Activated CD4-positive, alpha-beta T cell treated with anti-CD3 and anti-CD28 coated beads for 36 hours (primary cell): ENCODE results near the gene FCHSD2. TPM values are rescaled to one million over a fixed set of nuclear protein-coding genes. Genes with fewer than 3 reads are reported as not detected.
"Not testable (repeated sequence)": the region's sequence is repeated elsewhere in the genome, so short reads cannot be mapped to it uniquely, and the experiment has no call there.

Source experiments
- ATAC-seq: fragments of 200-7000 bp; cut with Tn5 transposase; one replicate; pipeline ENCODE4 v1.10.0; 2021; ENCODE audit warnings: mild to moderate bottlenecking, moderate library complexity
- CTCF ChIA-PET: fragments of 350-600 bp; sonication (Branson Sonifier 250); formaldehyde crosslinking; loops from one replicate; lab custom pipeline; 2021; ENCODE audit warnings: antibody characterized with exemption; lab: Charles Lee
- POLR2A ChIA-PET: fragments of 350-600 bp; sonication (Branson Sonifier 250); formaldehyde crosslinking; loops from one replicate; lab custom pipeline; 2021; ENCODE audit warnings: antibody characterized with exemption, inconsistent platforms; lab: Charles Lee
- DNase-seq: peaks from one replicate; pipeline ENCODE4 v3.0.0-alpha.2; 2020
- H3K27ac Mint-ChIP-seq: one replicate; pipeline ENCODE4 v1.8.0; 2021; ENCODE audit warnings: mixed read lengths
- H3K27me3 Mint-ChIP-seq: one replicate; pipeline ENCODE4 v1.8.0; 2021; ENCODE audit warnings: mixed read lengths
- H3K36me3 Mint-ChIP-seq: one replicate; pipeline ENCODE4 v1.8.0; 2021; ENCODE audit warnings: low read depth, mixed read lengths
- H3K4me1 Mint-ChIP-seq: one replicate; pipeline ENCODE4 v1.8.0; 2021; ENCODE audit warnings: mixed read lengths
- H3K4me3 Mint-ChIP-seq: one replicate; pipeline ENCODE4 v1.8.0; 2021; ENCODE audit warnings: mild to moderate bottlenecking, moderate library complexity, mixed read lengths
- H3K9me3 Mint-ChIP-seq: one replicate; pipeline ENCODE4 v1.8.0; 2021; ENCODE audit warnings: low read depth, mixed read lengths
- intact Hi-C, 2 experiments: fragments of 100-400 bp; cut with DNase I in 1 of 2; cut with micrococcal nuclease in 1 of 2; formaldehyde crosslinking; loops; one replicate each; pipeline versions ENCODE4 v1.14.2 to v1.15.1; 2022 to 2024; cut with DNase I, micrococcal nuclease
- total RNA-seq, 2 experiments: library from RNA; stranded (reverse); gene quantifications; one replicate each; pipeline ENCODE4 v1.2.3, GENCODE V29; 2021

FCHSD2 gene
- total RNA-seq, 2 experiments from 2014 or later, result 24.1 to 24.7 TPM

- POLR2A ChIA-PET, result interaction anchor here (0.6 to 0.7 kb wide), 2 partner anchors 24 to 931 kb away, joined by 3 read pairs; no protein-coding TSS in a partner anchor
- intact Hi-C loops, result no loop called here
Measured at GRCh38 chr11:72871119-72871518, 271.0 kb downstream of the FCHSD2 start.

DNA sequence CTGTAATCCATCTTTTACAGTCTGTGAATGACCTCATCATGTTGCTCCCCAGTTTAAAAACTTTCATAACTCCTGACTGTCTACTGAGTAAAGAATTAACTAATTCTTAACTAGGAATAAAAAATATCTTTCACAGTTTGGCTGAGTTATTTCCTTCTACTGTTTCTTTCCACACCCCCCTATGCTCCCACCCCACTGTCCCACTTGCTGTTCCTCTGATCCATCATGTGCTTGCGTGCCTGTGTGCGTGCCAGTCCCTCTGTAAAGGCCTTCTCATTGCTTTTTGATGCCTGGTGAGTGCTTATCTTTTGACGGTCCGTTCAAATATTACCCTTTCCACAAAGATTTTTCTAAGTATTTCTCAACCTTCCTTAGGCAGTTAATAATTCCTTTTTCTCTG is 272.3 kb downstream of the FCHSD2 start:
- H3K9me3 Mint-ChIP-seq, result no peaks in the 10 kb centered on the region
- CTCF ChIA-PET, result no interaction called here
- no peaks in the 10 kb centered on the region for H3K27me3 Mint-ChIP-seq
- peaks cover 23% of the 10 kb centered on the region for H3K4me1 Mint-ChIP-seq
- H3K4me3 Mint-ChIP-seq, result no peak overlapping the region
- POLR2A ChIA-PET, result no interaction called here
- DNase-seq, result no peak
- ATAC-seq, result no peak
- peaks cover 4% of the 10 kb centered on the region for H3K36me3 Mint-ChIP-seq
- intact Hi-C loops, result no loop called here
- no peak overlapping the region for H3K27ac Mint-ChIP-seq

More at GRCh38 chr11:72871119-72871518, 271.0 kb downstream of the FCHSD2 start:
- H3K9me3 Mint-ChIP-seq, result no peaks in the 10 kb centered on the region
- H3K4me3 Mint-ChIP-seq, result no peak overlapping the region
- H3K4me1 Mint-ChIP-seq, result peaks cover 17% of the 10 kb centered on the region
- ATAC-seq (no peak), DNase-seq (no peak)
- no peaks in the 10 kb centered on the region for H3K27me3 Mint-ChIP-seq
- peaks cover 4% of the 10 kb centered on the region for H3K36me3 Mint-ChIP-seq
- CTCF ChIA-PET, result interaction anchor here (0.7 to 0.9 kb wide), 3 partner anchors 19 to 467 kb away, joined by 3 to 4 read pairs (median 3); no protein-coding TSS in a partner anchor
- no peak overlapping the region for H3K27ac Mint-ChIP-seq

DNA sequence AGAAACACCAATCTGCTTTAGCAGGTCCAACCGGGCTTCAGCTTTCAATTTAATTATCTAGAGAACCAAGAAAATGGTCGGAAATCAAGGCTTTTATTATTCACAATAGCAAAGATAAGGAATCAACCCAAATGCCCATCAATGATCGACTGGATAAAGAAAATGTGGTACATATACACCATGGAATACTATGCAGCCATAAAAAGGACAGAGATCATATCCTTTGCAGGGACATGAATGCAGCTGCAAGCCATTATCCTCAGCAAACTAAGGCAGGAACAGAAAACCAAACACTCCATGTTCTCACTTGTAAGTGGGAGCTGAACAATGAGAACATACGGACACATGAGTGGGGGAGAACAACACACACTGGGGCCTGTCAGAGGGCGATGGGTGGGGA is 274.1 kb downstream of the FCHSD2 start:
- no peak for DNase-seq
- Mint-ChIP-seq H3K9me3 (no peaks in the 10 kb centered on the region), H3K27me3 (no peaks in the 10 kb centered on the region), H3K36me3 (peaks cover 4% of the 10 kb centered on the region), H3K4me1 (peaks cover 25% of the 10 kb centered on the region), H3K27ac (no peak overlapping the region), H3K4me3 (no peak overlapping the region)
- CTCF ChIA-PET, result interaction anchor here (0.6 kb wide), 1 partner anchor 402 kb away, joined by 3 read pairs; no protein-coding TSS in a partner anchor
- POLR2A ChIA-PET, result no interaction called here
- ATAC-seq, result no peak
- intact Hi-C loops, result no loop called here

DNA sequence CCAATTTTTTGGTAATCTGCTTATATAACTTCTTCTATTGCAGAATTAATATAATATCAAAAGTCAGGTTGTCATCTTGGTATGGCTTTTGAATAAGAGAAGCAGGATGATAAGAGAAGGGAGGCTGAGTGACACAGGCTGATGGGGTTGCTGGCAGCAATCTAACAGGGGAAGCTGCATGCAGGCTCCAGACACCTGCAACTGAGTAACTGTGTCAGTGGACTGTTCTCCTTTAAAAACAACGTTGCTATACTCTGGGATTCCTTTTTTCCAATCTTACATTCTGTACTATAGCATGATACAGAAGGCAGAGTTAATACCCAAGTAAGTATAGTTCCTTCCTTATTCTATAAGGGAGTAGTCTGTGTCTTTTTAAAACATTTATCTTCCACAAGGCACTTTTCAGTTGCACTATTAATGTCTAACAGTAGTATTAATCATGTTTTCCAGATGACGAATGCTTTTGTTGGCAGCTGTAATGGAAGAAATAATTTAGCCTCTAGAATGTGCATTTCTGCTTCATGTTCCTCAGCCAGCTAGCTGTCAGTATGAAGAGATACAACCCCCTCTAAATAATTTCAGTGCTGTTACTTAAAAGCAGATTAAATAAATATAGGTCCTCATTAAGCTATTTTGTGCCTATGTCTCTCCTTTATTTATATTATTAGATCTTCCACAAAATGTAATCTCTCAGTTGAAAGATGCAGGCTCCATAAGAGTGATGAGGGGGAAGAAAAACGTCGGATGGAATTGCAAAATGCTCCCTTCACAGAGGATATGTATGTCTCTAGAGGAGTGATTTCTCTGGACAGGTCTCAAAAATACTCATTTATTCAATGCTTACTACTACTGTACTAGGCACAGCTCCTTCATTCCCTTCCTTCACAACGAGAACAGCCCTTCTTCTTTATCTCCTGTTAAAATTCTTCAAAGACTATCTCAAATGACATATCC is 277.1 kb downstream of the FCHSD2 start:
- CTCF ChIA-PET, result interaction anchor here (1.1 to 2.4 kb wide), 4 partner anchors 13 to 313 kb away, joined by 3 to 8 read pairs (median 6); no protein-coding TSS in a partner anchor
- H3K4me1 Mint-ChIP-seq, result peaks cover 16% of the 10 kb centered on the region
- POLR2A ChIA-PET, result no interaction called here
- DNase-seq (no peak), ATAC-seq (peak; percentile 26)
- peaks cover 4% of the 10 kb centered on the region for H3K36me3 Mint-ChIP-seq
- no peaks in the 10 kb centered on the region for H3K9me3 Mint-ChIP-seq
- H3K27me3 Mint-ChIP-seq, result no peaks in the 10 kb centered on the region
- intact Hi-C loops, result no loop called here
- no peak overlapping the region for H3K27ac Mint-ChIP-seq
- no peak overlapping the region for H3K4me3 Mint-ChIP-seq

GRCh38 chr11:72863916-72864315 is 278.2 kb downstream of the FCHSD2 start:
- ATAC-seq (no peak), DNase-seq (no peak)
- intact Hi-C loops, result no loop called here
- Mint-ChIP-seq H3K4me1 (peaks cover 8% of the 10 kb centered on the region), H3K4me3 (no peak overlapping the region), H3K27me3 (no peaks in the 10 kb centered on the region), H3K27ac (no peak overlapping the region), H3K9me3 (no peaks in the 10 kb centered on the region), H3K36me3 (peaks cover 4% of the 10 kb centered on the region)
- ChIA-PET CTCF (interaction anchor here (1.2 kb wide), 1 partner anchor 313 kb away, joined by 5 read pairs; no protein-coding TSS in a partner anchor), POLR2A (no interaction called here)

DNA sequence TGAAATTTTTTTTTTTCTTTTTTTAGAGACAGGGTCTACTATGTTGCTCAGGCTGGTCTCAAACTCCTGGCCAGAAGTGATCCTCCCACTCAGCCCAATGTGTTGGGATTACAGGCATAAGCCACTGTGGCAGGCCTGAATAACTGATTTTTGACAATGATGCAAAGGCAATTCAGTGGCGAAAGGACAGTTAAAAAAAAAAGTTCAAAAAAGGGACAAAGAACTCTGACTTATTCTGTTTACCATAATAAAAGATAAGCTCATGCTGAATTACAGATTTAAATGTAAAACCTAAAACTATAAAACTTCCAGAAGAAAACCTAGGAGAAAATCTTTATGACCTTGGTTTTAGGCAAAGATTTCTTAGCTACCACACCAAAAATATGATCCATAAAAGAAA is 279.0 kb downstream of the FCHSD2 start:
- no peak for ATAC-seq
- Mint-ChIP-seq H3K36me3 (no peaks in the 10 kb centered on the region), H3K4me1 (peaks cover 8% of the 10 kb centered on the region), H3K27me3 (no peaks in the 10 kb centered on the region), H3K9me3 (no peaks in the 10 kb centered on the region), H3K4me3 (no peak overlapping the region), H3K27ac (no peak overlapping the region)
- intact Hi-C loops, result no loop called here
- ChIA-PET POLR2A (no interaction called here), CTCF (interaction anchor here (0.7 to 1.0 kb wide), 2 partner anchors 138 to 179 kb away, joined by 3 read pairs; no protein-coding TSS in a partner anchor)
- DNase-seq, result no peak

DNA sequence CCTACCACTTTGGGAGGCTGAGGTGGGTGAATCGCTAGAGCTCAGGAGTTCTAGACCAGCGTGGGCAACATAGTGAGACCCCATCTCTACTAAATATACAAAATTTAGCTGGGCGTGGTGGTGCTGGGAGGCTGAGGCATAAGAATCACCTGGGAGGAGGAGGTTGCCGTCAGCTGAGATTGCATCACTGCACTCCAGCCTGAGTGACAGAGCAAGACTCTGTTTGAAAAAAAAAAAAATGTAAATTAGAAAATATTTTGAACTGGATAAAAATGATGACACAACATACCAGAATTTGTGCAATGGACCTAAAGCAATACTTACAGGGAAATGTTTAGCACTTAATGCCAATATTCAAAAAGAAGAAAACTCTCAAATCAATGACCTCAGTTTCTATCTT is 281.5 kb downstream of the FCHSD2 start:
- ATAC-seq, result no peak
- Mint-ChIP-seq H3K4me3 (no peak overlapping the region), H3K27me3 (no peaks in the 10 kb centered on the region), H3K36me3 (no peaks in the 10 kb centered on the region), H3K9me3 (no peaks in the 10 kb centered on the region), H3K27ac (no peak overlapping the region), H3K4me1 (peaks cover 7% of the 10 kb centered on the region)
- ChIA-PET CTCF (no interaction called here), POLR2A (no interaction called here)
- intact Hi-C loops, result no loop called here
- no peak for DNase-seq

- intact Hi-C loops, result no loop called here
- Mint-ChIP-seq H3K9me3 (no peaks in the 10 kb centered on the region), H3K27ac (no peak overlapping the region), H3K27me3 (no peaks in the 10 kb centered on the region), H3K4me3 (no peak overlapping the region), H3K36me3 (no peaks in the 10 kb centered on the region), H3K4me1 (peaks cover 2% of the 10 kb centered on the region)
- DNase-seq (no peak), ATAC-seq (no peak)
- CTCF ChIA-PET, result interaction anchor here (0.6 to 1.2 kb wide), 4 partner anchors 10 to 318 kb away, joined by 3 to 5 read pairs (median 3); no protein-coding TSS in a partner anchor
- POLR2A ChIA-PET, result no interaction called here
Measured at GRCh38 chr11:72860010-72860409, 282.1 kb downstream of the FCHSD2 start.

- no peak for DNase-seq
- Mint-ChIP-seq H3K36me3 (no peaks in the 10 kb centered on the region), H3K4me1 (no peaks in the 10 kb centered on the region), H3K27ac (no peak overlapping the region), H3K9me3 (no peaks in the 10 kb centered on the region), H3K4me3 (no peak overlapping the region), H3K27me3 (no peaks in the 10 kb centered on the region)
- CTCF ChIA-PET, result interaction anchor here (0.9 to 1.2 kb wide), 3 partner anchors 9 to 319 kb away, joined by 3 to 5 read pairs (median 3); no protein-coding TSS in a partner anchor
- POLR2A ChIA-PET, result no interaction called here
- intact Hi-C loops, result no loop called here
- ATAC-seq, result peak; percentile 53
Measured at GRCh38 chr11:72859126-72859525, 283.0 kb downstream of the FCHSD2 start.

DNA sequence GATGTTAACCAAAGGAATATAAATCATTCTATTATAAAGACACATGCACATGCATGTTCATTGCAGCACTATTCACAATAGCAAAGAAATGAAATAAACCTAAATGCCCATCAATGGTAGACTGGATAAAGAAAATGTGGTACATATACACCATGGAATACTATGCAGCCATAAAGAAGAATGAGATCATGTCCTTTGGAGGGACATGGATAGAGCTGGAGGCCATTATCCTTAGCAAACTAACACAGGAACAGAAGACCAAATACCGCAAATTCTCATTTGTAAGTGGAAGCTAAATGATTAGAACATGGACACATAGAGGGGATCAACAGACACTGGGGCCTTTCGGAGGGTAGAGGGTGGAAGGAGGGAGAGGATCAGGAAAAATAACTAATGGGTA is 283.9 kb downstream of the FCHSD2 start:
- CTCF ChIA-PET, ATAC-seq, DNase-seq, H3K9me3 Mint-ChIP-seq, H3K27ac Mint-ChIP-seq, H3K4me1 Mint-ChIP-seq, H3K27me3 Mint-ChIP-seq, H3K4me3 Mint-ChIP-seq, intact Hi-C loops, H3K36me3 Mint-ChIP-seq: not testable (repeated sequence)
- POLR2A ChIA-PET, result interaction anchor here (0.5 kb wide), 1 partner anchor 324 kb away, joined by 4 read pairs; no protein-coding TSS in a partner anchor

DNA sequence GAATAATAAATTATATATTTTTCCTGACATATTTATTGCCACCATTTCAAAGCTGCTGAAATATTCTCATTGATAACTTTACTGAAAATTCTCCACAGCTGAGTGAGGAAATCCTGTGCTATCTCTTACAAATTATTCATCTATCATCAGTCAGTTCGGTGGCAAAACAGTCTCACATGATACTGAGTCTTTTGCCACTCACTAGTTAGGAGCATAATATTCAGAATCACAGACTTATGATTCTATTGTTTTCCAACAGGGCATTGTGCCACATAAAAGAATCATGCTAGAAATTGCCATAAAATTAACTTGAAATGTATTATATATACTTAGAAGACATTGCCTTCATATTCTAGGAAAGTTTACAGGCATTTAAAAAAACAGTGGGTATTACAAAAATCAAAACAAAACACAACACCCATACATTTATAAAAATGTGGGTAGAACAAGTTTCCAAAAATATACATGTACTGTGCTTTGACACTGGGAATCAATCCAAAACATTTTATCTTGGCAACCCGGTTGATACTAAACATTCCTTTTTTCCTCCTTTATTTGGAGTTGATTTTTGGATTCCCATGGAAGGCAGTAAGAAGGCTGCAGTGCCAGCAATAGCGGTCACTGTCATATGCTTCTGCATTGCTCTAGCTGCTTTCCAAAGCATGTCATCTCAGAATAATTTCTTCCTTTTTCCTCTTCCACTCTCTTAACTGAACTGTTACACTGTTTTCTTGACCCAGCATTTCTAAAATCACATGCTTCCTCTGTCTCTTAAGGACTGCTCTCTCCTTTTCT is 285.4 kb downstream of the FCHSD2 start:
- intact Hi-C loops, result no loop called here
- ATAC-seq (no peak), DNase-seq (no peak)
- H3K9me3 Mint-ChIP-seq, result no peaks in the 10 kb centered on the region
- POLR2A ChIA-PET, result no interaction called here
- H3K4me1 Mint-ChIP-seq, result no peaks in the 10 kb centered on the region
- no peaks in the 10 kb centered on the region for H3K27me3 Mint-ChIP-seq
- H3K36me3 Mint-ChIP-seq, result no peaks in the 10 kb centered on the region
- CTCF ChIA-PET, result interaction anchor here (0.7 to 1.1 kb wide), 3 partner anchors 9 to 465 kb away, joined by 3 to 5 read pairs (median 4); no protein-coding TSS in a partner anchor
- H3K27ac Mint-ChIP-seq, result no peak overlapping the region
- H3K4me3 Mint-ChIP-seq, result no peak overlapping the region
